Measurements from ENCODE around the gene IL17REL.
"Not testable (repeated sequence)": the region's sequence is repeated elsewhere in the genome, so short reads cannot be mapped to it uniquely, and the experiment has no call there.

The IL17REL gene

GRCh38 chr22:49945042-49945794 lies 67.3 kb downstream of the IL17REL start:
- not testable (repeated sequence) for DNase-seq (ENCODE audit: low read depth, low spot score)
